Bronchial epithelial cell (primary cell): ENCODE data around the gene TRIL. TPM values are rescaled to one million over a fixed set of nuclear protein-coding genes. Genes with fewer than 3 reads are reported as not detected.
A peak's percentile ranks its signal among the peaks of the same experiment; 100 is the strongest.

Experiments
- DNase-seq: peaks from one replicate; pipeline ENCODE4 v3.0.0-alpha.2; 2010; ENCODE audit warnings: low read depth
- FAIRE-seq: peaks from 2 replicates; lab custom pipeline; 2011; peaks lifted over from hg19 to GRCh38; lab: Jason Lieb, UNC
- H3K27me3 ChIP-seq: 2 replicates; pipeline ENCODE4 v1.5.1; 2011; ENCODE audit warnings: low read length; ENCODE audit not compliant: control insufficient read depth, insufficient read depth
- H3K36me3 ChIP-seq: 2 replicates; pipeline ENCODE4 v1.5.1; 2011; ENCODE audit warnings: low read length; ENCODE audit not compliant: control insufficient read depth, insufficient read depth
- H3K4me3 ChIP-seq: 2 replicates; pipeline ENCODE4 v1.5.1; 2011; ENCODE audit warnings: mild to moderate bottlenecking, low read depth, low read length, control low read depth
- CTCF ChIP-seq: IDR thresholded peaks from 2 replicates; pipeline ENCODE4 v1.5.1; 2011; ENCODE audit warnings: mild to moderate bottlenecking, moderate library complexity, low read length, control low read depth, inconsistent platforms; ENCODE audit not compliant: insufficient read depth, severe bottlenecking
- total RNA-seq: library from RNA; depleted of rRNA; stranded (reverse); fragments of >200 nt; gene quantifications from 2 replicates; pipeline ENCODE4 v1.2.1, GENCODE V29; 2014

The TRIL gene
- total RNA-seq, 1 donor from 2014 or later, result under 0.01 TPM

DNA sequence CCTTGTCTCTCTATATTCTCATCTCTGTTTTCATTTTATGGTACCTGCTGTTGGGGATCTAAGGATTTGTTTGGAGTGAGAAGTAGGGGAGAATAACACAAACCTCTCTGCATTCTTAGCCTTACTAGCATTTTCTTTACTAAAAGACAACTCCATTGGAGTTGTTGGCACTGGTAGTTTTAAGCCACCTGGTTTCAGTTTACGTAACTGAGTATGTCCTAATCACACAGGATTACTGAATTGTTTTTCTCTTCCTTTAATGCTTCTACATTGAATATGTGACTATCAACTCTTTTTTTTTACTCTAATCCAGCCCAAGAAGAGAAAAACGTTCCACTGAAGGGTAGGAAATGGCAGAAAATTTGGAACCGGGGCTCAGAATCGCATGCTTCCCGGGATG, 30.0 kb upstream of the TRIL start:
- no peak for FAIRE-seq
- H3K4me3 ChIP-seq, result no peak overlapping the region

GRCh38 chr7:28986765-28987110, 28.6 kb upstream of the TRIL start:
- FAIRE-seq, result no peak

More for the DNA sequence above, 30.0 kb upstream of the TRIL start:
- Histone ChIP-seq H3K36me3 (no peaks in the 10 kb centered on the region), H3K27me3 (no peaks in the 10 kb centered on the region)
- TF ChIP-seq CTCF, result no peak
- peak; percentile 22 for DNase-seq

GRCh38 chr7:28986028-28986764, 28.1 kb upstream of the TRIL start:
- peak; percentile 37 for DNase-seq
- Histone ChIP-seq H3K4me3 (no peak overlapping the region), H3K27me3 (no peaks in the 10 kb centered on the region), H3K36me3 (no peaks in the 10 kb centered on the region)
- no peak for FAIRE-seq
- TF ChIP-seq CTCF, result no peak

More at GRCh38 chr7:28986765-28987110, 28.6 kb upstream of the TRIL start:
- Histone ChIP-seq H3K36me3 (no peaks in the 10 kb centered on the region), H3K4me3 (no peak overlapping the region), H3K27me3 (no peaks in the 10 kb centered on the region)
- TF ChIP-seq CTCF, result no peak
- peak; percentile 72 for DNase-seq

DNA sequence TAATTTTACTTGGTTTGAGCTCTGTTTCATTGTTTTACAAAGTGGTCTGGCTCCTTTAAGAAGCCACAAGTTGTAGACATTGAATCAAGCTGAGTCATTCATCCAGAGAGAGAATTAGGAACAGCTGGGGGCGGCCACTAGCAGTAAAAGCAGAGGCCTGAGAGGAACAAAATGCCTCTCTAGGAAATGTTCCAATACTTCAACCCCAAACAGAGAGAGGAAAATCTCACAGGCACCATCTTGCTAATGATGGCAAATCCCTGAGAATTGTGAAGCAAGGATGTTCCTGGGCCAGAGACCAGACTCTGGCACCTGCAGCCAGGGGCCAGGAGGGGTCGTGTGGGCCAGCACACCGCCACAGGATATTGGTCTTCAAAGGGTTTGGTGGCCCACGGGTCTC, 26.5 kb upstream of the TRIL start:
- Histone ChIP-seq H3K4me3 (no peak overlapping the region), H3K27me3 (no peaks in the 10 kb centered on the region), H3K36me3 (no peaks in the 10 kb centered on the region)
- DNase-seq (peak; percentile 66), FAIRE-seq (no peak)
- TF ChIP-seq CTCF, result no peak

DNA sequence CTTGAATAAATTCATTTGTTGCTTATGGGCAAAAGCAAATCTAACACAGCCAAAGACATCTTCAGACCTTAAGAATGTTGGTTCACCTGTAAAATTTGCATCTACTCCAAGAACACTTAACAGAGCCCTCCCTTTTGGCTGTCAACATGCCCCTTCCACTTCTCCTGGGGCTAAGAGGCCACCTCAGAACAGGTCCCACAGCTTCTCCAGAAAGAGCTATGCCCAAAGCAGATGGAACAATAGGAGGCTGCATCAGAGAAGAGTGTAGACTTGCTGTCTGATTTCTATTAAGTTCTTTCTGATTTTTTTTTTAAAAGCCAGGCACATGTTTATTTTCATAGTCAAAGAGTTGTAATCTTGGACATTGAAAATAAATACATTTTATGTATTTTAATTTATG, 26.1 kb upstream of the TRIL start:
- FAIRE-seq (no peak), DNase-seq (no peak)
- H3K4me3 ChIP-seq, result no peak overlapping the region
- H3K27me3 ChIP-seq, result no peaks in the 10 kb centered on the region
- TF ChIP-seq CTCF, result no peak
- H3K36me3 ChIP-seq, result no peaks in the 10 kb centered on the region
